Measurements from ENCODE around the gene PELI2.

Gene PELI2

DNA sequence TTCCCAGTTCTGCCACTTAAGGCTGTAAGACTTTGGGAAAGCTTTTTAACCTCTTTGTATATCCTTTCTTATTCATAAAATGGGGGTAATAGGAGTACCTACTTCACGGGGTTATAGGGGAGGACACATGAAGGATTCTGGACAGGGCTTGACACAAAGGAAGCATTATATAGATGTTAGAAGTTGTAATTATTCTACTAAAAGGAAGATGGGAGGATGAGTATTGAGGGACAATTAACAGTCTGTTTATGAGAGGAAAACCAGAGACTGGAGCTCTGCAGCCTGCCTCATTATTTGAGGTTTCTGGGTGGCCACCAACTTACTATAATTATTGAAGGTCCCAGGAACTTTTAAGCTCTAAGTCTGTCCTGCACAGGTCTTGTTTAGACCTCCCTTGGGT lies 34.0 kb downstream of the PELI2 start:
- DNase-seq (ENCODE audit: low read depth): no peak
- TF ChIP-seq CTCF (IDR thresholded peaks at IDR 0.05; ENCODE audit: control insufficient read depth, insufficient read depth, low read depth, low read length, missing control alignments): no peak
- no peak overlapping the region for H3K4me3 ChIP-seq (ENCODE audit: control insufficient read depth, low read depth, low read length)

GRCh38 chr14:56153267-56153666 lies 35.1 kb downstream of the PELI2 start:
- TF ChIP-seq CTCF (IDR thresholded peaks at IDR 0.05; ENCODE audit: control insufficient read depth, insufficient read depth, low read depth, low read length, missing control alignments): no peak
- no peak for DNase-seq (ENCODE audit: low read depth)
- no peak overlapping the region for H3K4me3 ChIP-seq (ENCODE audit: control insufficient read depth, low read depth, low read length)

DNA sequence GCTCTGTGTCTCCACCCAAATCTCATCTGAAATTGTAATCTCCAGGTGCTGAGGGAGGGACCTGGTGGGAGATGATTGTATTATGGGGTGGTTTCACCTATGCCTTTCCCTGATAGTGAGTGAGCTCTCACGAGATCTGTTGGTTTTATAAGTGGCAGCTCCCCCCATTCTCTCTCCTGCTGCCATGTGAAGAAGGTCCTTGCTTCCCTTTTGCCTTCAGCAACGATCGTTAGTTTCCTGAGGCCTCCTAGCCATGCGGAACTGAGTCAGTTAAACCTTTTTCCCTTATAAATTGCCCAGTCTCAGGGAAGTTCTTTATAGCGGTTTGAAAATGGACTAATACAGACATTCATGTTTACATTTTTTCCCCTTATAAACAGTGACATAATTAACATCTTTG lies 36.1 kb downstream of the PELI2 start:
- no peak overlapping the region for H3K4me3 ChIP-seq (ENCODE audit: control insufficient read depth, low read depth, low read length)
- no peak for DNase-seq (ENCODE audit: low read depth)
- no peak for TF ChIP-seq CTCF (IDR thresholded peaks at IDR 0.05; ENCODE audit: control insufficient read depth, insufficient read depth, low read depth, low read length, missing control alignments)

- no peak for TF ChIP-seq CTCF (IDR thresholded peaks at IDR 0.05; ENCODE audit: control insufficient read depth, insufficient read depth, low read depth, low read length, missing control alignments)
- no peak for DNase-seq (ENCODE audit: low read depth)
- H3K4me3 ChIP-seq (ENCODE audit: control insufficient read depth, low read depth, low read length): no peak overlapping the region
These were observed 37.9 kb downstream of the PELI2 start for GRCh38 chr14:56156096-56156495.

DNA sequence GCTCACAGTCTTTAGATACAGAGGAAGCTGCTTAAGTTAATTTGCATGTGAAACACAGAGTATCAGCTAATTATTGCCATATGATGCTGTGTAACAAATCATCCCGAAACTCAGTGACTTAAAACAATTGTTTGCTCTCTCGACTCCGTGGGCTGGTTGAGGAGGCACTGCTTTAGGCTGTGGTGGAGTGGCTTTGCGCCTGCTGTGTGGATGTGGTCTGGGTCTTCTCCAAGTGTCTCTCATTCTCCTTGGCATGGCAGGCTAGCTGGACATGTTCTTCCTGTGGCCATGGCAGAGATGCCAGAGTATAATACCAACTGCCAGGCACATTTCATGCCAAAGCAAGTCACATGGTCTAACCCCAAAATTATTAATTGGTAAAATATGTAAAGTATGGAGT lies 40.9 kb downstream of the PELI2 start:
- no peak overlapping the region for H3K4me3 ChIP-seq (ENCODE audit: control insufficient read depth, low read depth, low read length)
- no peak for DNase-seq (ENCODE audit: low read depth)
- TF ChIP-seq CTCF (IDR thresholded peaks at IDR 0.05; ENCODE audit: control insufficient read depth, insufficient read depth, low read depth, low read length, missing control alignments): no peak

DNA sequence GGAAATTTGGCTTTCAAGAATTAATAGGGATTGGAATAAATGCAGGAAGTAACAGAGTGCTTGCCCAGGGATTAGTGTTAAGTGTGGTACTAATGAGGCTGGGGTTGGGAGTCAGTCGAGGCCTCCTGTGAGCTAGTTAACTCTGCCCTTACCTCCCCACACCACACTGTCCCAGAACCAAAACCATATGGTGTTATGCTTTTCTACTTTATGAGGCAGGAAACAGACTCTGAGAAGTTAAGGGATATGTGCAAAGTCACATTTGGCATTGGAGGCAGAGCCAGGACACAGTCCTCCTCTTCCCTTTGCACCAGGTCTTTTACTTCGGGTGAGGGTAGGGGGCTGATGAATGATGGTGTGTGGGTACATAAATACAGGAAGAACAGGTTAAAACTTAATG lies 41.9 kb downstream of the PELI2 start:
- no peak for TF ChIP-seq CTCF (IDR thresholded peaks at IDR 0.05; ENCODE audit: control insufficient read depth, insufficient read depth, low read depth, low read length, missing control alignments)
- H3K4me3 ChIP-seq (ENCODE audit: control insufficient read depth, low read depth, low read length): no peak overlapping the region
- DNase-seq (ENCODE audit: low read depth): no peak

DNA sequence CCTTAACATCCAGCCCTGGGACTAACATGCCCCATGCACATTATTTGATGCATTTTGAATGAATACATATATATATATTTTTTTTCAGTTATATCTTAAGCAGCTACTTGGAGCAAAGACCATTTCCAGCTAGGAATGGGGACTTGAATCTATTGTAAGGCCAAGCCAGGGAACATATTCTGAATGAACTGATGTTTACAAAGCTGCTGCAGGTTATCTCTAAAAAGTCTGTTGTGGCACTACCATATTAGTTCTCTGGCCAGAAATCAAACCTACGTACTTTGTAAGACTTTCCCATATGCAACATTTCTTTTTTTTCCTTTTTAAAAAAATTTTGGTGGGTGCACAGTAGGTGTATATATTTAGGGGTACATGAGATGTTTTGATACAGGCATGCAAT lies 43.4 kb downstream of the PELI2 start:
- no peak overlapping the region for H3K4me3 ChIP-seq (ENCODE audit: control insufficient read depth, low read depth, low read length)
- no peak for TF ChIP-seq CTCF (IDR thresholded peaks at IDR 0.05; ENCODE audit: control insufficient read depth, insufficient read depth, low read depth, low read length, missing control alignments)
- DNase-seq (ENCODE audit: low read depth): no peak

Data from AG09309 (cell line).